Measurements from ENCODE around the gene MARCO. TPM values are rescaled to one million over a fixed set of nuclear protein-coding genes. Genes with fewer than 3 reads are reported as not detected.

The MARCO gene
- total and polyA plus RNA-seq, 4 donors, result 20.3 to 833 (median 163) TPM

DNA sequence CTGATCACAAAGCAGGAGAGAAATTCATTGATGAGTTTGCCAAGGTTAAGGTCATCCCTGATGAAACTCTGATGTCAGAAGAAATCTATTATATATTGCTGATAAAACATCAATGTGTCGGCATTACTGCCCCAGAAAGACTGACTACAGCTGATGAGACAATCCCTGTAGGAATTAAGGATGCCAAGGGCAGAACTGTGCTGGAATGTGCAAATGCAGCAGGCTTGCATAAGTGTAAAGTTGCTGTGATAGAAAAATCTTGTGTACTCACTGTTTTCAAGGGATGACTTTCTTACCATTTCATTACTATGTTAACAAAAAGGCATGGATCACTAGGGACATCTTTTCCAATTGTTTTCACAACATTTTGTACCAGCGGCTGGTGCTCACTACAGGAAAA lies 19.7 kb upstream of the MARCO start:
- H3K9me3 ChIP-seq (ENCODE audit: control insufficient read depth in 4 of 4, insufficient read depth in 3 of 4, low read length in 3 of 4), result peaks cover 0 to 1% (median 0%) of the 10 kb centered on the region in 4 donors
- ATAC-seq (ENCODE audit: insufficient read depth, low FRiP score) (no peak), DNase-seq (no peak)
- no peak for TF ChIP-seq CTCF (IDR thresholded peaks at IDR 0.05; ENCODE audit: control extremely low read depth, extremely low read depth)
- 89 to 91% methylated on average over 2 of the region's 2 CpGs for WGBS, 2 donors
- no peak overlapping the region for H3K27ac ChIP-seq (ENCODE audit: low read depth in 1 of 2, low read length in 1 of 2)
- H3K36me3 ChIP-seq (ENCODE audit: control insufficient read depth in 4 of 4, insufficient read depth in 4 of 4, low read length in 4 of 4), result no peaks in the 10 kb centered on the region
- no peak overlapping the region for H3K9ac ChIP-seq (ENCODE audit: insufficient read depth in 1 of 2, low read length in 2 of 2)
- peaks cover 0 to 3% (median 0%) of the 10 kb centered on the region in 3 donors for H3K27me3 ChIP-seq (ENCODE audit: control insufficient read depth in 3 of 3, insufficient read depth in 3 of 3, low read length in 2 of 3)
- no peak overlapping the region for H3K4me3 ChIP-seq
- no peaks in the 10 kb centered on the region for H3K4me1 ChIP-seq (ENCODE audit: control insufficient read depth in 5 of 5, insufficient read depth in 5 of 5, low read length in 5 of 5)

DNA sequence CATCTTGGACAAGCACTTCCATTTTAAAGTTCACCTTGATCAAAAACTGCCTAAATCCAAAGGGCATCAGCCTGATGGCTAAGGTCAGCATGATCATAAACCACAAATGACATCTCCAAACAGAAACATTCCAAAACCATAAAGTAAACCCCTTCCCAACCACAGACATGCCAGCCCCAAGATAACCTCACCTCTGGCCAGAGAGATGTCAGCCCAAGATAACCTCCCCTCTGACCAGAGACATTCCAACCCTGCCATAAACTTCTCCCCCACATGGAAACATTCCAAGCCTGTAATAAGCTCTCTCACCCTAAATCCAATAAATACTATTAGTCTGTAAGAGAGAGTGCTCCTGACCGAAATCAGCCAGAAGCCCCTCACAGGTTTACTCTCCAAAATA lies 18.6 kb upstream of the MARCO start:
- no peak for ATAC-seq (ENCODE audit: insufficient read depth, low FRiP score)
- WGBS, 2 donors, result 71 to 93% methylated on average over 1 of the region's 1 CpG
- H3K4me1 ChIP-seq (ENCODE audit: control insufficient read depth in 5 of 5, insufficient read depth in 5 of 5, low read length in 5 of 5), result no peaks in the 10 kb centered on the region

DNA sequence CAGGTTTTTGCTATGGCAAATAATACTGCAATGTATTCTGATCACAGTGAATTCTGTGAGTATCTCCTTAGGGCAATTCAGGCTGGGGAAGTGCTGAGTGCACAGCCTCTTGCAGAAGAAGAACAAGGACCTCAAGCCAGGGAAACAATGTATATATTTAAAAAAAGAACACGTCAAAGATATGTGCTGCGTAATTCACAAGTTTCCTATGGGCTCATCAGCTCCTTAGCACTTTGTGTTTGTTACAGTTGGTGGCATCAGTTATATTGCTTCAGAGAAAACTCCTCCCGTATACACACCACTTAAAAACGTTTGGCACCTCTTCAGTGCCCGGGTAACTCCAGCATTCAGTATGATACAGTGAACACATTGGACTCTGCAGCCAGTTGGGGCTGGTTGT lies 16.5 kb upstream of the MARCO start:
- H3K9ac ChIP-seq (ENCODE audit: insufficient read depth in 1 of 2, low read length in 2 of 2), result no peak overlapping the region

More for the DNA sequence above, 18.6 kb upstream of the MARCO start:
- Histone ChIP-seq H3K9me3 (ENCODE audit: control insufficient read depth in 4 of 4, insufficient read depth in 3 of 4, low read length in 3 of 4) (peaks cover 0 to 1% (median 0%) of the 10 kb centered on the region in 4 donors), H3K27me3 (ENCODE audit: control insufficient read depth in 3 of 3, insufficient read depth in 3 of 3, low read length in 2 of 3) (peaks cover 0 to 3% (median 0%) of the 10 kb centered on the region in 3 donors), H3K4me3 (no peak overlapping the region), H3K27ac (ENCODE audit: low read depth in 1 of 2, low read length in 1 of 2) (no peak overlapping the region), H3K9ac (ENCODE audit: insufficient read depth in 1 of 2, low read length in 2 of 2) (no peak overlapping the region), H3K36me3 (ENCODE audit: control insufficient read depth in 4 of 4, insufficient read depth in 4 of 4, low read length in 4 of 4) (no peaks in the 10 kb centered on the region)
- TF ChIP-seq CTCF (IDR thresholded peaks at IDR 0.05; ENCODE audit: control extremely low read depth, extremely low read depth), result no peak
- DNase-seq, result no peak

More for the DNA sequence above, 16.5 kb upstream of the MARCO start:
- Histone ChIP-seq H3K27me3 (ENCODE audit: control insufficient read depth in 3 of 3, insufficient read depth in 3 of 3, low read length in 2 of 3) (peaks cover 0 to 3% (median 0%) of the 10 kb centered on the region in 3 donors), H3K27ac (ENCODE audit: low read depth in 1 of 2, low read length in 1 of 2) (no peak overlapping the region), H3K36me3 (ENCODE audit: control insufficient read depth in 4 of 4, insufficient read depth in 4 of 4, low read length in 4 of 4) (no peaks in the 10 kb centered on the region), H3K9me3 (ENCODE audit: control insufficient read depth in 4 of 4, insufficient read depth in 3 of 4, low read length in 3 of 4) (peaks cover 0 to 1% (median 0%) of the 10 kb centered on the region in 4 donors), H3K4me1 (ENCODE audit: control insufficient read depth in 5 of 5, insufficient read depth in 5 of 5, low read length in 5 of 5) (no peaks in the 10 kb centered on the region), H3K4me3 (no peak overlapping the region)
- DNase-seq (no peak), ATAC-seq (ENCODE audit: insufficient read depth, low FRiP score) (no peak)
- no peak for TF ChIP-seq CTCF (IDR thresholded peaks at IDR 0.05; ENCODE audit: control extremely low read depth, extremely low read depth)
- WGBS, 2 donors, result 46 to 59% methylated on average over 5 of the region's 5 CpGs

All from lung (tissue), 12 donors.